Stimulated activated CD4-positive, alpha-beta T cell treated with anti-CD3 and anti-CD28 coated beads, Interleukin-15, amount 100 ng/mL, for 24 hours (primary cell): ENCODE measurements around the gene TTC12.

Experiments
- DNase-seq: peaks from one replicate; pipeline ENCODE4 v3.0.0-alpha.2; 2020

The TTC12 gene

DNA sequence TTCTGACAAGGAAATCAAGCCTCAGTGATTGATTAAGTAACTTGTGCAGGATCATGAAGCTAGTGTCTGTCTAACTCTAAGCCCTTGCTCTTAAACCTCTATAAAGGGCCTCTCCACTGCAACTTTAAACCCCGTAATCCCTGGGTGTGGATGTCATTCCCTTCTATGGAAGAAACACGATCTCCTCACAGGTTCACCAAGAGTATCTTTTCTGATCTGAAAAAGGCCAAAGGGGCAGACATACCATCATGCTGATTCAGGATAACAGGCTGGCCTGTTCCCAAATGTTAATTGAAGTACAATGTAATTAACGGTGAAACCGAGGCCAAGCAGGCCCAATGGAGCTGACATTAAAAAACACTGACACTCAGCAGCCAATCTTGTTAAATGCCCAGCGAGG lies 17.1 kb downstream of the TTC12 start:
- no peak for DNase-seq

GRCh38 chr11:113332023-113332422 lies 17.6 kb downstream of the TTC12 start:
- DNase-seq: no peak

- no peak for DNase-seq
Measured at GRCh38 chr11:113332638-113333329, 18.4 kb downstream of the TTC12 start.

GRCh38 chr11:113334183-113334582 lies 19.8 kb downstream of the TTC12 start:
- no peak for DNase-seq

GRCh38 chr11:113338730-113339129 lies 24.3 kb downstream of the TTC12 start:
- no peak for DNase-seq

DNA sequence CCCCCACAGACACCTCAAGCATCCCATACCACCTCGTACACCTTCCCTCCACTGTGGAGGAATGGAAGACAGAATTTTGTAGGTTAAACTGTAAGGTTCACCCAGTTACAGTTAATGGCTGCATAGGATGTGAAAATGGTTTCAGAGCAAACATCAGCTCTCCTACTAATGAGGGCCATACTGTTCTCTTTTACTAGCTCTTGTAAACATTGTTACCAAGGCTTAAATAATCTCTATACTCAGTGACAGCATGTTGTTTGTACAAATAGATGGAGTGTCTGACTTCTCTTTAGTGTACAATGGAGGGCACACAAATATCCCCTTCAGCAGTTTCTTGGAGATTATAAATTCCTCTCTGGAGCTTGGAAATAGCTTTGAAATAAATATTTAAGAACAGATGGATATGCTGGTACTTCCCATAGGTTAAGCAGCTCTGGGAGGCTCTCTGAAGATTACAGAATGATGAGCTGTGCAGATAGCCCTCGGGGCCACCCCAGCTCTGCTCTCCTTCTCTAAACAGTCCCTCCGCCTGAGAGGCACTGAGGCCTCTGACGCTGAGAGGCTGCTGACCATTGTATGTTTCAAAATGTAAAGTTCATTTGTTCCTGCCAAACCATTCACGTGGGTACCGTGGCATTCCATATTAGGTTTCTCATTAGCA lies 25.7 kb downstream of the TTC12 start:
- DNase-seq: no peak

GRCh38 chr11:113341388-113342165 lies 27.2 kb downstream of the TTC12 start:
- DNase-seq: no peak

- DNase-seq: no peak
Measured at GRCh38 chr11:113345978-113346377, 31.6 kb downstream of the TTC12 start.

DNA sequence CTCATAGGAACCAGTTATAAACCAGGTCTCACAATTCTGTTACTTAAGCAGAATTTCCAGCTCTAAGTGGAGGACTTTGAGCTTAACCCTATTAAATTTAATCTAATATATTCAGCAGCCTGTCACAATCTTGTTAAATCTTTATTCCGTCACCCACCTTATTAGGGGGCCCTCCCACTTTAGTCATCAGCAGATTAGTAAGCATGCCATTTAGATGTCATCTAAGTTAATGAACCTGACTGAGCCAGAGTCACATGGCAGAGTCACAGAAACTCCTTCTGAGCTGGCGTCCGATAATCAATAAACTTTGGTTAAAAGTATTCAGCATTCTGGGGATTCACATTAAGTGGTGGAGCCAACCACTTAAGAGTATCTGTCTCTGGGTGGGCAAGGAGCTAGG lies 35.1 kb downstream of the TTC12 start:
- no peak for DNase-seq

- no peak for DNase-seq
Measured at GRCh38 chr11:113350336-113351067, 36.1 kb downstream of the TTC12 start.

DNA sequence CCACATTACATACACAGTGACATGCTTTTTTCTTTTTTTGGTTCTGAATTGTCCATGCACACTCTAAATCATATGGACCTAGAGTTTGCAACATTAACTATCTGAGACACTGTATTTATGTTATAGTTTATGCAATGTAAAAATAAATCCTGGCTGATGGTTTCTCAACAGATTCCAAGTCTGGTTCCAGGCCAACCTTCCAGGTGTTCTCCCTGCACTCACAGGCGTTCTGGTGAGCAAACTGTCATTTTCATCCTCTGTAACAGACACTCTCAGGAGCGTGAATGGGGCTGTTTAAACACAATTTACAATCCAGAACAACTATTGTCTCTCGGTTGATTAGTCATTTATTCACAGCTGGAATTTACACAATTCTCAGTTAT lies 36.7 kb downstream of the TTC12 start:
- DNase-seq: no peak

DNA sequence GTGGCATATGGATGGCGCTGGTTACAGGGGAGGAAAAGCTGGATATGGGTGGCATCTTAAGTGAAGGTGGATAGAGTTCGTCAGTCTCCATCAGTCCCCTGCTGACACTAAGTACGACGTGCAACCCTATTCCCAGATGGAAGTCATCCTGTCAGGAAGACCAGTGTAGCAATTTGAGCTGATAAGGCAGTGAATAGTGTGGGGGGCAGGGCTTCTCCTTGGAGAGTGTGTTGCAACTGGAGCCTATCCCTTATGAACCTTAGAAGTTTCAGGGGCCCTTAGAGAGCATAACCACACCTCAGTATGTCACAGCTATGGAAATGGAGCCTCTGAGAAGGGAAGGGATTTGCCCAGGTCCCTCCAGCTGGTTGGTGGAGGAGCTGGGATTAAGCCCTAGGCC lies 37.1 kb downstream of the TTC12 start:
- no peak for DNase-seq

- no peak for DNase-seq
Measured at GRCh38 chr11:113356203-113356602, 41.8 kb downstream of the TTC12 start.

GRCh38 chr11:113363406-113363805 lies 49.0 kb downstream of the TTC12 start:
- no peak for DNase-seq

GRCh38 chr11:113363996-113364641 lies 49.7 kb downstream of the TTC12 start:
- DNase-seq: no peak

DNA sequence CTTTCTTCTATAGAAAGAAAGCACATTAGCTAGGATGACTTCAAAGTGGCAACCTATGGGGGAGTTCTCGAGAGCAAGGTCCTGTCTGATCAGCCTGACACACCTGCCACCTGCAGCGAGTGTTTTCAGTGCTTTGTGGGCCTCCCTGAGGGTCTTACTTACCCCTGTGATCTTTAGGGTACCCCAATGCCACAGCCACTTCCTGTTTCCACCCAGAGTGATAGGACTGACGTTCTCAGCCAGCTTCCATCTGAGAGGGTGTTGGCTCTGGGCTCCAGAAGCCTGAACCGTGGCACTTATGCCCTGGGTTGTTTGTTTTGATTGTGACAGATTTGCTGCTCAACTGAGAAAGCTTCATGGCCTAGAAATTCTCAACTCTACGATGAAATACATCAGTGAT lies 51.5 kb downstream of the TTC12 start:
- no peak for DNase-seq

DNA sequence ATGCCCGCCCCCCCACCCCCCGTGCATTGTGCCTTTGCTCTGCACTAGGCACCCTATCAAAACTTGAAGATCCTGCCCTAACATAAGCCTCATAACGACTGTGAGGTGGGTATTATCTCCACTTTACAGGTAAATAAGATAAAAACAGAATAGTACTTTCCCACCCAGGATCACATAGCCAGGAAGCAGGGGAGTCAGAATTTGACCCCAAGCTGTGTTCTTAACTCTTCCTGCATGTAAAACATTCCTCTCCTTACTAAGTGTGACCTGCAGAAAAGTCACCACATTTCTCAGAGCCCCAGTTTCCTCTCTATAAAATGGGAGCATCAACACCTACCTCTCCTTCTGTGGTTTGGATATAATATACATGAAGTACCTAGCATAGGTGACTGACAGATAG lies 55.0 kb downstream of the TTC12 start:
- DNase-seq: no peak

- DNase-seq: no peak
Measured at GRCh38 chr11:113370634-113371033, 56.3 kb downstream of the TTC12 start.

GRCh38 chr11:113372309-113372708 lies 57.9 kb downstream of the TTC12 start:
- no peak for DNase-seq

GRCh38 chr11:113373306-113373705 lies 58.9 kb downstream of the TTC12 start:
- DNase-seq: no peak

DNA sequence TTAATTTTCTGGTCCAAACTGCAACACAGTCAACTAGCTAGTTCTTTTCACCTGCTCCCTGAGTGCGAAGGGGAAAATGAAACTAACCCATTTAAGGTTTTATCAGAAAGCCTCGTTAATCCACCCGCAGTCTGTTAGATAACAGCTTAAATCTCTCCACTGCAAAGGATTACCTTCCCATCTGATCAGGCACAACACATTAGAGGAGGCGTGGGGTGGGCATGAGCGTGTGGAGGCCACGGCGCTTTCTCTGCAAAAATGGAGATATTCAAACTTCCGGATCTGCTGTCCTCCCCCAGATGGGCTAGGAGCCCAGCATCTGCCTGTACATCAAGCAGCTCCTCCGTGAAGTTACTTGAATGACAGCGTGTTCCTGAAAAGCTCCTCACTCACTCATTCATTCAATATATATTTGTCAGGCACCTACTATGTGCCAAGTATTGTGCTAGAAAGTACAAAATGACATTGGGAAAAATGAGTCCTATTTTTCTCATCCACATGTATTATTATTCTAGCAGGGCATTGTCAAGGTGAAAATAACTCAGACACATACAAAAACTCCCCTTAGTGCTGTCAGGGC lies 59.7 kb downstream of the TTC12 start:
- no peak for DNase-seq

DNA sequence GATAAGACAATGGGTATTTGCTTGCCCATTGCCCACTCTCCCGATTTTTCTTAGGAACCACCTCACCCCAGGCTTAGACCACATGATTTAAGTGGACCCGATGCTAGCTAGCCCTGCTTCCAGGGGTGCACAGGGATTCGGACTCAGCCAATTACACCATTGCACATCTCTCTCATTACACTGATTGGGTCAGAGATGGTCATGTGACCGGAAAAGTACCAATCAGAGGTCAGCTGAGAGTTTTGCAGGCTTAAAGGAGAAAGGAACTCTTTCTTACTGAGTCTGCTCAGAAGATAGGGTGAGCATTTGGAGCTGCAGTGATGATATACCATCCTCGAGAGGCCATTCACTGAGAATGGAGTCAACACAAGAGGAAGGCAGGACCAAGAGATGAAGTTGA lies 61.0 kb downstream of the TTC12 start:
- DNase-seq: no peak

GRCh38 chr11:113376156-113376555 lies 61.8 kb downstream of the TTC12 start:
- no peak for DNase-seq
